Measurements from ENCODE around the gene DDX52. TPM values are rescaled to one million over a fixed set of nuclear protein-coding genes. Genes with fewer than 3 reads are reported as not detected.

The DDX52 gene
- total RNA-seq, 3 donors from 2014 or later (not counting 1 experiment from before 2014, with no cell fraction given): 39.1 to 47.5 (median 41.9) TPM

DNA sequence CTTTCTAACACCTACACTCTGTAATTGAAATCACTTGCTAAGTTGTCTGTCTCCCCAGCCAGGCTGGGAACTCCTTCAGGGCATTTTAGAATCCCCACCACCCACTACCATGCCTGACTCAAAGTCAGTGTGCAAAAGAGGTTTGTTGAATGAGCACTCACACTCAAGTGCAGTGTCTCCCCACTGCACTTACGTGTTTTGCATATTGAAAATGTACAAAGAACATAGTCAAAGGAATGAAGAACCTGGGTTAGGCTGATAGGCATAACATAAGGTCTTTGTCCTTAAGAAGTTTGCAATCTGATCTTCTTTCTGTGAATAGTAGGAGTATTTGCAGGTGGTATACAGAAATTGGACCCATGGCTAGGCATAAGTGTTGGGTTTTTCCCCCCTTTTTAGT is 33.8 kb upstream of the DDX52 start:
- Histone ChIP-seq H3K4me3 (ENCODE audit: low read length) (no peak overlapping the region), H3K27ac (ENCODE audit: low read length) (no peak overlapping the region), H3K36me3 (ENCODE audit: control insufficient read depth, insufficient read depth, low read length) (no peaks in the 10 kb centered on the region), H3K27me3 (ENCODE audit: control insufficient read depth, insufficient read depth, low read length) (no peaks in the 10 kb centered on the region), H3K9me3 (ENCODE audit: control insufficient read depth, insufficient read depth, low read length) (no peaks in the 10 kb centered on the region), H3K4me1 (ENCODE audit: control insufficient read depth, insufficient read depth, low read length) (no peaks in the 10 kb centered on the region)
- H3K4me1 Mint-ChIP-seq: no peaks in the 10 kb centered on the region
- peaks cover 12 to 26% of the 10 kb centered on the region in 2 donors for H3K27me3 Mint-ChIP-seq (ENCODE audit: low read depth in 2 of 2)
- ATAC-seq: no peak
- no peak overlapping the region for H3K4me3 Mint-ChIP-seq
- intact Hi-C loops (cut with micrococcal nuclease): no loop called here
- peaks cover 0 to 3% of the 10 kb centered on the region in 2 donors for H3K9me3 Mint-ChIP-seq
- TF ChIP-seq, protein P1, sequence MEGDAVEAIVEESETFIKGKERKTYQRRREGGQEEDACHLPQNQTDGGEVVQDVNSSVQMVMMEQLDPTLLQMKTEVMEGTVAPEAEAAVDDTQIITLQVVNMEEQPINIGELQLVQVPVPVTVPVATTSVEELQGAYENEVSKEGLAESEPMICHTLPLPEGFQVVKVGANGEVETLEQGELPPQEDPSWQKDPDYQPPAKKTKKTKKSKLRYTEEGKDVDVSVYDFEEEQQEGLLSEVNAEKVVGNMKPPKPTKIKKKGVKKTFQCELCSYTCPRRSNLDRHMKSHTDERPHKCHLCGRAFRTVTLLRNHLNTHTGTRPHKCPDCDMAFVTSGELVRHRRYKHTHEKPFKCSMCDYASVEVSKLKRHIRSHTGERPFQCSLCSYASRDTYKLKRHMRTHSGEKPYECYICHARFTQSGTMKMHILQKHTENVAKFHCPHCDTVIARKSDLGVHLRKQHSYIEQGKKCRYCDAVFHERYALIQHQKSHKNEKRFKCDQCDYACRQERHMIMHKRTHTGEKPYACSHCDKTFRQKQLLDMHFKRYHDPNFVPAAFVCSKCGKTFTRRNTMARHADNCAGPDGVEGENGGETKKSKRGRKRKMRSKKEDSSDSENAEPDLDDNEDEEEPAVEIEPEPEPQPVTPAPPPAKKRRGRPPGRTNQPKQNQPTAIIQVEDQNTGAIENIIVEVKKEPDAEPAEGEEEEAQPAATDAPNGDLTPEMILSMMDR (IDR thresholded peaks at IDR 0.05): no peak
- no peak overlapping the region for H3K27ac Mint-ChIP-seq
- DNase-seq: no peak
- H3K36me3 Mint-ChIP-seq: peaks cover 6% of the 10 kb centered on the region
- WGBS (ENCODE audit: insufficient coverage): 82% methylated on average over 1 of the region's 1 CpG

DNA sequence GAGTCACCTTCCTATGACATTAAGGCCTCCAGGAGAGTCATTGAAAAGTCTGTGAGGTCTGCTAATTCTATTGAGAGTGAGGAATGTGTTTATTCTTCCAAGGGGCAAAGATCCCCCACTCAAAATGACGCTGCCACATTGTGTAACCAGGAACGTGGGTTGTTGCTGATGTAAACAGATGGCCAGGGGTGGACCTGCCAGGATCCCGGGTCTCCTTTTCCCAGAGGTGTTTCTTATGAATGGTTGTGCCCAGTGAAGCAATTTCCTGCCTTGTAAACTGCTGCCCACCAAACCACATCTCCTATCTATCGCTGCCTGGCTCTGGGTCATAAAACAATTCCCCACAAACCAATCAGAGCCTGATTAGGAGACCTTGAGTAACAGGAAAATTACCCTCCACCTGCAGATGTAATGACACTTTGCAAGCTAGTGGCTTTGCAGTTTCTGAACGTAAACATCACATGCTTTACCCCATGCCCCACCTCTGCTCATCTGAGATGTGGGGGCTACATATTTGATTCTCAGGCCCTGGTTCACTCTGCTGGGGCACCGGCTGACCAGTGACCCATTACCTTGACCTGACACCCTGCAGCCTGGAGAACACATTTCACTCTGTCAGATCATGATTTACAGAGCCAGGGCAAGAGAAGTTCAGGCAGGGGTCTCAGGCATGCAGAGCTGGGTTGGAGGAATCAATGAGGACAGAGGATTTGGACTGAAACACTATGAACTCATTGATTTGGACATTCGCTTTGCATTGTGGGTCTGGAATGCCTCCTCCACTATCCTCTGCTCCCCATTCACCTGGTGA is 33.1 kb upstream of the DDX52 start:
- Histone ChIP-seq H3K9me3 (ENCODE audit: control insufficient read depth, insufficient read depth, low read length) (no peaks in the 10 kb centered on the region), H3K36me3 (ENCODE audit: control insufficient read depth, insufficient read depth, low read length) (no peaks in the 10 kb centered on the region), H3K4me1 (ENCODE audit: control insufficient read depth, insufficient read depth, low read length) (no peaks in the 10 kb centered on the region), H3K27me3 (ENCODE audit: control insufficient read depth, insufficient read depth, low read length) (no peaks in the 10 kb centered on the region), H3K4me3 (ENCODE audit: low read length) (no peak overlapping the region), H3K27ac (ENCODE audit: low read length) (no peak overlapping the region)
- Mint-ChIP-seq H3K27ac (no peak overlapping the region), H3K9me3 (peaks cover 0 to 3% of the 10 kb centered on the region in 2 donors), H3K27me3 (ENCODE audit: low read depth in 2 of 2) (peaks cover 12 to 26% of the 10 kb centered on the region in 2 donors), H3K4me3 (no peak overlapping the region), H3K4me1 (no peaks in the 10 kb centered on the region), H3K36me3 (peaks cover 6% of the 10 kb centered on the region)
- TF ChIP-seq, protein P1 (IDR thresholded peaks at IDR 0.05): no peak
- intact Hi-C loops (cut with micrococcal nuclease): no loop called here
- DNase-seq (no peak), ATAC-seq (no peak)
- WGBS (ENCODE audit: insufficient coverage): 35% methylated on average over 5 of the region's 7 CpGs

DNA sequence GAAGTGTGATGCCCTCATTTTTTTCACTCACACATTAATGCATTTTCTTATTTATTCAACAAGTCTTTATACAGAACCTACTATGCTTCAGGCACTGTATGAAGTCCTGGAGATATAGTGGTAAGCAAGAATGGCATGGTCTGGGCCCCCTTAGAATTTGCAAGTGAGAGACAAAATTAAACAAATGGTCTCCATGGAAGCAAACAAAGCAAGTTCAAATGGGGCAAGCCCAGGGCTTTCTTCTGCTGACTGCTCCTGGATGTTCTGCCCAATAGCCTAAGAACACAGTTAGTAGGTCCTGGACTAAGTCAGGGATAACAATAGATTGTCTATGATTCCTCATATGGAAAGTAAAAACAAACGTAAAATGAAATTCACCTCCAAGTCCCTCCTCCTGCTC is 31.3 kb upstream of the DDX52 start:
- WGBS (ENCODE audit: insufficient coverage): 60% methylated on average over 1 of the region's 1 CpG
- H3K27ac ChIP-seq (ENCODE audit: low read length): no peak overlapping the region
- no peak overlapping the region for H3K4me3 ChIP-seq (ENCODE audit: low read length)
- H3K4me3 Mint-ChIP-seq: no peak overlapping the region
- no peak for DNase-seq
- ATAC-seq: no peak
- peaks cover 12 to 26% of the 10 kb centered on the region in 2 donors for H3K27me3 Mint-ChIP-seq (ENCODE audit: low read depth in 2 of 2)
- intact Hi-C loops (cut with micrococcal nuclease): no loop called here
- no peaks in the 10 kb centered on the region for H3K27me3 ChIP-seq (ENCODE audit: control insufficient read depth, insufficient read depth, low read length)
- peaks cover 0 to 3% of the 10 kb centered on the region in 2 donors for H3K9me3 Mint-ChIP-seq
- no peaks in the 10 kb centered on the region for H3K36me3 ChIP-seq (ENCODE audit: control insufficient read depth, insufficient read depth, low read length)
- no peaks in the 10 kb centered on the region for H3K4me1 Mint-ChIP-seq
- no peaks in the 10 kb centered on the region for H3K9me3 ChIP-seq (ENCODE audit: control insufficient read depth, insufficient read depth, low read length)
- TF ChIP-seq, protein P1 (IDR thresholded peaks at IDR 0.05): no peak
- peaks cover 6% of the 10 kb centered on the region for H3K36me3 Mint-ChIP-seq
- no peaks in the 10 kb centered on the region for H3K4me1 ChIP-seq (ENCODE audit: control insufficient read depth, insufficient read depth, low read length)
- H3K27ac Mint-ChIP-seq: no peak overlapping the region

All from natural killer cell (primary cell).